ENCODE measurements around the gene SLC43A3.

GRCh38 chr11:57379732-57380131, 47.2 kb downstream of the SLC43A3 start:
- no peak for TF ChIP-seq CTCF (IDR thresholded peaks at IDR 0.05)
- no peak for TF ChIP-seq ZFX (IDR thresholded peaks at IDR 0.05; ENCODE audit: borderline replicate concordance)

All from 22Rv1 (cell line).